ENCODE measurements around the gene CEP112.
A peak's percentile ranks its signal among the peaks of the same experiment; 100 is the strongest.

CEP112 gene

DNA sequence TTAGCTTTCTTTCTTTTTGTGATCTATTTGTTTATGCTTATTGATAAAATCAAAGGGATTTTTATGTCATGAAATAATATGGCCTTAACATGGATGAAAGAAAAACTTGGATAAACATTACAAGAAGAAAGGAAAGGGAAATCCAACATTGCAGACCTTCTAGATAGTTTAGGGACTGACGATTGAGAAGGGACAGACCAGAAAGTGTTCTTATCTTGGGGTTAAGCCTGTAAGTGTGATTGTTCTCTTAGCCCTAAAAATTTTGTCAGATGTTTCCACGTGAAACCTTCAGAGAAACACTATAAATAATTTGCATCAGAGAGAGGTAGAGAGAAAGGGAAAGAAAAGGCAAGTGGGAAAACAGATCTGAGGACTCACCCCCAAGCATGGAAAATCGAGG, 473.3 kb downstream of the CEP112 start:
- in situ Hi-C loops (cut with HindIII; ENCODE audit: low sequenced_read_pairs): no loop called here
- DNase-seq (ENCODE audit: low read depth, low spot score): no peak
- TF ChIP-seq, protein P1, sequence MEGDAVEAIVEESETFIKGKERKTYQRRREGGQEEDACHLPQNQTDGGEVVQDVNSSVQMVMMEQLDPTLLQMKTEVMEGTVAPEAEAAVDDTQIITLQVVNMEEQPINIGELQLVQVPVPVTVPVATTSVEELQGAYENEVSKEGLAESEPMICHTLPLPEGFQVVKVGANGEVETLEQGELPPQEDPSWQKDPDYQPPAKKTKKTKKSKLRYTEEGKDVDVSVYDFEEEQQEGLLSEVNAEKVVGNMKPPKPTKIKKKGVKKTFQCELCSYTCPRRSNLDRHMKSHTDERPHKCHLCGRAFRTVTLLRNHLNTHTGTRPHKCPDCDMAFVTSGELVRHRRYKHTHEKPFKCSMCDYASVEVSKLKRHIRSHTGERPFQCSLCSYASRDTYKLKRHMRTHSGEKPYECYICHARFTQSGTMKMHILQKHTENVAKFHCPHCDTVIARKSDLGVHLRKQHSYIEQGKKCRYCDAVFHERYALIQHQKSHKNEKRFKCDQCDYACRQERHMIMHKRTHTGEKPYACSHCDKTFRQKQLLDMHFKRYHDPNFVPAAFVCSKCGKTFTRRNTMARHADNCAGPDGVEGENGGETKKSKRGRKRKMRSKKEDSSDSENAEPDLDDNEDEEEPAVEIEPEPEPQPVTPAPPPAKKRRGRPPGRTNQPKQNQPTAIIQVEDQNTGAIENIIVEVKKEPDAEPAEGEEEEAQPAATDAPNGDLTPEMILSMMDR (IDR thresholded peaks at IDR 0.05; ENCODE audit: low read depth, low read length): no peak
- H3K4me3 ChIP-seq (ENCODE audit: low read depth, low read length): no peak overlapping the region

DNA sequence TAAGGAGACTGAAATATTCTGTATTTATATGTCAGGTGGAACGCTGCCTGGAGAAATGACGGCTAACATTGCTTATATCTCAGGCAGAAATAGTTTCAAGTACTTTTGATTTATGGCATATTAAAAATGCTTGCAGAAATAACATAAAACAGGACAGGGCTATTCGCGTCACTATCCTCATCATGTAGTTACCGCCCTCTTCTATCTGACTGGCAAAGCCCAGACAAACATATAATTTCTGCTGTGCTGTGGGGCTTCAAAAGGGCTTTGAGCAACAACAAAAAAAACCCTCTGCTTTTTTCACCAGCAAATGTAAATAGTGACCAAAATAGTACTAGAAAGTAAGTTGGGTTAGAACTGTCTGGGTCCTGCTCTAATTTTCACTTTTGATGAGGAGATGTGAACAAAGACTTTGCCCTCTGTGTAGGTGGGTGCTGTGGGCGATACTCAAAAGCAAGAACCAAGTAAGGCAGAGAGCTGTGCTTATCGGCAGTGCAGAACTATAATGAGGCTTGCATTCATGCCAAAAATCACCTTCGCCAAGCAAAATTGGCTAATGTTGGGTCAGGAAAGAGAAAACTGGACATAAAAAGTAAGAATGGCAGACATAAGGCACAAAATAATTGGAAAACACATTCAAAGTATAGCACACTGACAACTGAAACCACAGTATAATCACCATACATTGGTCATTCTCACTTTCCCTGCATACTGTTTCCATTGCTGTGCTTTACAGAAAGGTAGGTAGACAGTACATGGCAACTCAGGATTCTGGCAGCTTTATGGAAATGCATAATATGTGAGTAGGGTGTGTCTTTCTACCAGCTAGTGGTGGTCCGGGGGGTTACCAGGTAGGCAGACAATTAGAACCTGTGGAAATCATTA, 479.3 kb downstream of the CEP112 start:
- in situ Hi-C loops (cut with HindIII; ENCODE audit: low sequenced_read_pairs): no loop called here
- DNase-seq (ENCODE audit: low read depth, low spot score): no peak
- TF ChIP-seq, protein P1 (IDR thresholded peaks at IDR 0.05; ENCODE audit: low read depth, low read length): no peak
- H3K4me3 ChIP-seq (ENCODE audit: low read depth, low read length): no peak overlapping the region

DNA sequence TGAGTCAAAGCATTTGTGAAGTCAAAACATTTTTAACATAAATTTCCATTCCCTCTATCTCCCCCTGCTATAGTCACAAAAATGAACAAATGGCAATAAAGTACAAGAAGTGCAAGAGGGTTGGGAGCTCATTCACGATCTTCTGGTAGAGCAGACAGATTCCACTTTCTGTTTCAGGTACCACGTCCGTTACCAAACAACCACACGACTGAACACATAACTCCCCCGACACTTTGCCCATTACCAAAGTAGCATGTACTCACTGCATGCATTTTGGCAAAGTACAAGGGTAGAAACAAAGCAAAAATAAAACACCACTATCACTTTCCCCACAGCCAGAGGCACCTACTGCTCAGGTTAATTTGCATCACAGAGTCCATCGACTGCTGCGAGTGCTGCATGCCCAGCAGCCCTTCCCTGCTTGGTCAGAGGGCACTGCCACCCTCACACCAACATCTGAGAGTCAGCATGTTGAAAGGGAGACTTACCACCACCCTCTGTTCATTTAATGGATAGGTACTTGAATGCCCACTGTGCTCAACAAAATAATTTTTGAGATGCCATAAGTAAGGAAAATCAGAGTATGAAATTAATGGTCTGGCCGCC, 480.2 kb downstream of the CEP112 start:
- H3K4me3 ChIP-seq (ENCODE audit: low read depth, low read length): no peak overlapping the region
- DNase-seq (ENCODE audit: low read depth, low spot score): no peak
- in situ Hi-C loops (cut with HindIII; ENCODE audit: low sequenced_read_pairs): no loop called here
- TF ChIP-seq, protein P1 (IDR thresholded peaks at IDR 0.05; ENCODE audit: low read depth, low read length): no peak

DNA sequence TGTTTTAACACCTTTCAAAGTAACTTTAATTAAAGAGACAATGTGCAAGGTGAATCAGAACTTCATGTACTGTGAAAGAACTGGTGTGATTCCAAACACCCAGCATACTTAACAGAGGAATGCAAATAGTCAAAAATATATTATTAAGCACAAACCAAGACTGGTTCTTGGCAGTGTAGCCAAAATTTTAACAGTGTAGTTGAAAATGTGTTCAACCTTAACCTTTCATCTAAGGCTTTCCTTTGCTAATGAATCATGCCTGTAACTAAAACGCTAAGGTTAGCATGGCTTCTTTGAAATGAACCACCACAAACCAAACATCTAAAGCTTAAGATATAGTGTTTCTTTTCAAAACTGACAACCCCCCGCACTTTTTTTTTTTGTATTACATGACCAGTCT, 484.2 kb downstream of the CEP112 start:
- no peak overlapping the region for H3K4me3 ChIP-seq (ENCODE audit: low read depth, low read length)
- peak; percentile 35 for DNase-seq (ENCODE audit: low read depth, low spot score)
- TF ChIP-seq, protein P1 (IDR thresholded peaks at IDR 0.05; ENCODE audit: low read depth, low read length): no peak
- in situ Hi-C loops (cut with HindIII; ENCODE audit: low sequenced_read_pairs): no loop called here

DNA sequence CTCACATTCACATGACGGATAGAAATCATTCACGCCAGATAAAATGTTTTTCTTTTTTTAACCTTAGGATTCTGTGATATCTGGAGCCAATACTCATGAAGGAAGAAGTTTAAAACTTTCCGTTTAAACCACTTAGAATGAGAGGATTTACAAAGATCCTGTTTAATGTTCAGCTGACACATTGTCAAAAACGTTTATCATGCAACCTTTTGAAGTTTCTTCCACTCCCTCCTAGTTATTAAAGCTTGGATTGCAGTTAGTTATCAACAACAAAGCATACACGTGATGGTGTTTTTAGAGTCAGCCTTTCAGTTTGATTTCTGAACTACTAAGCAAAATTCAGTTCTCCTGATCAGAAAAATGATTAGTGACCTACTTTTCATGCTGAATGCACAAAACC, 487.2 kb downstream of the CEP112 start:
- no peak for DNase-seq (ENCODE audit: low read depth, low spot score)
- H3K4me3 ChIP-seq (ENCODE audit: low read depth, low read length): no peak overlapping the region
- in situ Hi-C loops (cut with HindIII; ENCODE audit: low sequenced_read_pairs): no loop called here
- TF ChIP-seq, protein P1 (IDR thresholded peaks at IDR 0.05; ENCODE audit: low read depth, low read length): no peak

DNA sequence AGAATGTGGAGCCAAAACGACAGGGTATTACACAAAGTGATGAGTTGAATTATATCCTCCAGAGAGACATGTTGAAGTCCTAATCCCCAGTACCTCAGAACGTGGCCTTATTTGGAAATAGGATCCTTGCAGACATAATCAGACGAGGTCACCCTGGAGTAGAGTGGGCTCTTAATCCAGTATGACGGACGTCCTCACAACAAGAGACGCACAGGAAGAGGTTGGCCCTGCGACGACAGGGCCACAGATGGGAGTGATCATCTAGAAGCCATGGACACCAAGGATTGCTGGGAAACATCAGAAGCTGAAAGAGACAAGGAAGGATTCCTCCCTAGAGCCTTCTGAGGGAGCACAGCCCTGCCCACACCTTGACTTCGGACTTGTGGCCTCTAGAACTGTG, 488.0 kb downstream of the CEP112 start:
- TF ChIP-seq, protein P1 (IDR thresholded peaks at IDR 0.05; ENCODE audit: low read depth, low read length): no peak
- no peak for DNase-seq (ENCODE audit: low read depth, low spot score)
- no peak overlapping the region for H3K4me3 ChIP-seq (ENCODE audit: low read depth, low read length)
- in situ Hi-C loops (cut with HindIII; ENCODE audit: low sequenced_read_pairs): no loop called here
